Choroid plexus epithelial cell (primary cell): ENCODE measurements around the gene ATP6V0A1.
"Not testable (repeated sequence)": the region's sequence is repeated elsewhere in the genome, so short reads cannot be mapped to it uniquely, and the experiment has no call there.

Experiments used
- DNase-seq: peaks from one replicate; pipeline ENCODE4 v3.0.0-alpha.2; 2010; ENCODE audit warnings: low read depth
- H3K4me3 ChIP-seq: 2 replicates; pipeline ENCODE4 v1.5.1; 2011; ENCODE audit warnings: low read depth, mild to moderate bottlenecking, control low read depth, low read length, moderate library complexity
- CTCF ChIP-seq: conservative IDR thresholded peaks from 2 replicates; pipeline ENCODE4 v1.5.1; 2011; ENCODE audit warnings: low read depth, mild to moderate bottlenecking, control low read depth, inconsistent platforms, low read length, moderate library complexity

The ATP6V0A1 gene

GRCh38 chr17:42555122-42555622 lies 96.5 kb downstream of the ATP6V0A1 start:
- peak overlapping the region; percentile 85 for H3K4me3 ChIP-seq
- no peak for DNase-seq
- TF ChIP-seq CTCF = no peak

- TF ChIP-seq CTCF = peak; percentile 22
- not testable (repeated sequence) for H3K4me3 ChIP-seq, DNase-seq
Observed at GRCh38 chr17:42555961-42556617, 97.4 kb downstream of the ATP6V0A1 start.

DNA sequence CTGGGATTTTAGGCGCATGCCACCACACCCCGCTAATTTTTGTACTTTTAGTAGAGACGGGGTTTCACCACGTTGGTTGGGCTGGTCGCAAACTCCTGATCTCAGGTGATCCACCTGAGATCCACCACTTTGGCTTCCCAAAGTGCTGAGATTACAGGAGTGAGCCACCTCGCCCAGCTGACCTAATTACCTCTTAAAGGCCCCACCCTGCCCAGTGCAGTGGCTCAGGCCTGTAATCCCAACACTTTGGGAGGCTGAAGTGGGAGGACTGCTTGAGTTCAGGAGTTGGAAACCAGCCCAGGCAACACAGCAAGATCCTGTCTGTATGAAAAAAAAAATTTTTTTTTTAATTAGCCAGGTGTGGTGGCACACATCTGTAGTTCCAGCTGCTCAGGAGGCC lies 100.4 kb downstream of the ATP6V0A1 start:
- H3K4me3 ChIP-seq = no peak overlapping the region
- no peak for TF ChIP-seq CTCF
- no peak for DNase-seq

DNA sequence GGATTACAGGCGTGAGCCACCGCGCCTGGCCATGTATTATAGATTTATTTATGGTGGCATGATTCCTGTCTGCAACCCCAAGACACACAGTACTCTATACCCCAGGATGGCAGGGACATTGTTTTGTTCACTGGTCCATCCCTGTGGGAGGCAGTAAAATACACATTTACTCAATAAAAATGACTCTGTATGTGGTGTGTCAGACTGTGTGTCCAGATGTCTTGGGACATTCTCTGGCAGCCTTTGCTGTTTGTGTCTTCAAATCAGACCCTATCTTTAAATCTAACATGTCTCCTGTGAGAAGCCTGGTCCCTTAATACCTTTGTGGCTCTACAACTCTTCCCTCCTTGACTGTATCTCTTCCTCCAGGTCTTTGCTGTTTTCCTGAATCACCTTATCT lies 101.6 kb downstream of the ATP6V0A1 start:
- no peak overlapping the region for H3K4me3 ChIP-seq
- TF ChIP-seq CTCF = no peak
- DNase-seq = no peak

GRCh38 chr17:42561897-42562387 lies 103.3 kb downstream of the ATP6V0A1 start, which contains the start of gene COASY:
Gene COASY, plus strand, starts transcription at chr17:42562148. Its CDS starts 475 bp downstream, at chr17:42562623.
- no peak for TF ChIP-seq CTCF
- DNase-seq = peak; percentile 99
- peak within 1 kb of the TSS; percentile 88 for H3K4me3 ChIP-seq

- no peak for TF ChIP-seq CTCF
- peak; percentile 57 for DNase-seq
Observed at GRCh38 chr17:42562388-42563142, 103.9 kb downstream of the ATP6V0A1 start.

More at GRCh38 chr17:42562388-42563142, 103.9 kb downstream of the ATP6V0A1 start:
- peak overlapping the region; percentile 88 for H3K4me3 ChIP-seq
